HK-2 (cell line): ENCODE data around the gene APBA2.

Experiments used
- DNase-seq: peaks from one replicate; pipeline ENCODE4 v3.0.0-alpha.2; 2018; ENCODE audit not compliant: unreplicated experiment

The APBA2 gene

DNA sequence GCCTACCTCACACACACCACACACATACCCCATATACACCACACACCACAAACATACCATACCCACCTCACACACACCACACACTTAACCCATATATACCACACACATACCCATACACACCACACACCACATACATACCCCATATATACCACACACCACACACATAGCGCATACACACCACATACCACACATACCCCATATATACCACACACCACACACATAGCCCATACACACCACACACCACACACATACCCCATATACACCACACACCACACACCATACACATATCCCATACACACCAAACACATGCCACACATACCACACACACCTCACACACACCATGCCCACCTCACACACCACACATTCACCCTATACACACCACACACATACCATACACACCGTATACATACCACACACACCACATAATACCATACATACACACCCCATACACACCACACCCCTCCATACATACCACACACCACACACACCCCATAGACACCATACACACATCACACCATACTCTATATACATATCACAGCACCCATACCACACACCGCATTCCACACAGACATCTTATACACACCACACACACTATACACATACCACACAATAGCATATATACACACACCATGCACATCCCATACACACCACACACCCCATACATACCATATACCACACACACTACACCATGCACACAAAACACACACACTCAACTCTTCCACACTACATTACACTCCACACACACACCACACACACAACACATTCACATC is 29.5 kb downstream of the APBA2 start:
- no peak for DNase-seq

DNA sequence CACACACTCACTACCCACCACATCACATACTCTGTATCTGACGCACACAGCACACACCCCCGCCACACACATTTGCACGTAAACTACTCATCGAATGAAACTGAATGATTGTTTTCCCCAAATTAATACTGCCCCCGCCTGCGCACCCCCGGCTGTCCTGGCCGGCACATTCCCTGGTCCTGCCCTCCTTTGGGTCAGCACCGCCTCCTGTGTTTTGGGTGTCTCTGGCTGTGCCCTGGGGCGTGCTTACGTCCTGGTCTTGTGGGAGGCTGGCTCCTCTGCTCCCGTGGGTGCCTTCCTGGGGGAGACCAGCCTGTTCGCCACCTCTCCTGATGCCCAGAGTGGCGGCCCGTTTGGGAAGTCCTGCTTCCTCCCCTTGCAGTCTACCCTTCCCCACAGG is 30.2 kb downstream of the APBA2 start:
- DNase-seq: no peak

DNA sequence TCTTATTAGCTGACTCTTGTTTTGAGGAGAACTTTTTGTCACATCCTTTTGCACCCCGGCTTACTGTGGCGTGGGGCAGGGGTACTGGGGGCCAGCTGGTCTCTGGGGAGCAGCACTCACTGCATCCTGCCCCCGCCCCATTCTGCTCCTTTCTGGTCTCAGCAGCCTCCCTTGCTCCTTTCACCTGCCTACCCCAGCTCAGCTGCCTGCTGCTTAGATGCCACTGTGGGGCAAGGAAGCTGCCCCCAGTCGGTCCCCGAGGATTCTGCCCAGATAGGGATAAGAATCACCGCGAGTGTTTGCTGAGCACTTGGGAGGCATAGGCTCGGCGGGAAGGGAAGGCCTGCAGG is 32.0 kb downstream of the APBA2 start:
- no peak for DNase-seq

DNA sequence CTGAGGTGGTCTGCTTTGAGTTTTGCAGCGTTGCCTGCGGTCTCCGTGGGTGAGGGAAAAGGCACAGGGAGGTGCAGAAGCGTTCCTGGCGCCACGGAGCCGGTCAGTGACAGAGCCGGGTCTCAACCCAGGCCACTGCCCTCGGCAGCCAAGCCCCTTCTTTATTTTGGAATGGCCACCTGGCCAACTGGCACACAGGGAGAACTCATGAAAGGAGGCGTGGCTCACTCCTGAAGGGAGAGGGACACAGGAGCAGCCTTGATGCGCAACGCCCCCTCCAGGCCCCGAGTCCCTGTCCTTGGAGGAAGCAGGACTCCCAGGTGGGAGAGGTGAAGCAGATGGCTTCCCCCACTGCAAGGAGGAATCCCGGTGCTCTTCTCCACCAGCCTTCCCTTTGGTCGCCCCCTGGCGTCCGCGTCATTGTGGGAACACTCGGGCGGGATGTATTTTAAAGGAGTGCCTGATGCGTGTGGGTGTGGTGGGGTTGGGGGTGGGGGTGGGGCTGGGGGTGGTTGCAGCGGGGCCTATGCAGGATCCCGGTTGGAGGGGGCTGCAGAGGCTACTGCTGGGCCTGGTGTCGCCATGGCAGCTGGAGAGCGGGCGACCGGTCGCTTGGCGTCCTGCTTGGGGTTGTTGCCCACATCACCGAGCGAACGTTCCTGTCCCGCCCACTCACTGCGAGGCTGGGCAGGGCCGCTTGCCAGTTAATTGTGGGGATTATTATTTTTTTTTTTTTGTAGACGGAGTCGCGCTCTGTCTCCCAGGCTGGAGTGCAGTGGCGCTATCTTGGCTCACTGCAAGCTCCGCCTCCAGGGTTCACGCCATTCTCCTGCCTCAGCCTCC is 32.6 kb downstream of the APBA2 start:
- DNase-seq: no peak

DNA sequence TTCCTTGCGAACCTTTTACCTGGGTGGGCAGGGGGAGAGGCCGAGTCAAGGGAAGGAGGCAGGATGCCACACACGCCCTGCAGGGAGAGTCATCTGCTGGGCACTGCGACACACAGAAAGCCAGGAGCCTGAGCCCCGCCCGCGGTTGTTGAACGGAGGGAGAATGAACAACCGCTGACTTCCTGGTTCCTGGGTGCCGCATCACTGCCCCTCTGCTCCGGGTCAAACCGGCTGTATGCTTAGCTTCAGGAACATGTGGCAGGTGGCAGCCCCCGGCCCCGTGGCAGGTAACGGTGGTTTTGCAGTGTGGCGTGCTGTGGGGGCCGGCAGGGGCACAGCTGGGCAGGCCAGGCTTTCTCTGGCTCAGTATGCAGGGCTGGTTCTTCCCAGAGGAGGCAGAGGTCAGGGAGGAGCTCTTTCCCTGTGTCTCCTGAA is 33.4 kb downstream of the APBA2 start:
- DNase-seq: no peak

DNA sequence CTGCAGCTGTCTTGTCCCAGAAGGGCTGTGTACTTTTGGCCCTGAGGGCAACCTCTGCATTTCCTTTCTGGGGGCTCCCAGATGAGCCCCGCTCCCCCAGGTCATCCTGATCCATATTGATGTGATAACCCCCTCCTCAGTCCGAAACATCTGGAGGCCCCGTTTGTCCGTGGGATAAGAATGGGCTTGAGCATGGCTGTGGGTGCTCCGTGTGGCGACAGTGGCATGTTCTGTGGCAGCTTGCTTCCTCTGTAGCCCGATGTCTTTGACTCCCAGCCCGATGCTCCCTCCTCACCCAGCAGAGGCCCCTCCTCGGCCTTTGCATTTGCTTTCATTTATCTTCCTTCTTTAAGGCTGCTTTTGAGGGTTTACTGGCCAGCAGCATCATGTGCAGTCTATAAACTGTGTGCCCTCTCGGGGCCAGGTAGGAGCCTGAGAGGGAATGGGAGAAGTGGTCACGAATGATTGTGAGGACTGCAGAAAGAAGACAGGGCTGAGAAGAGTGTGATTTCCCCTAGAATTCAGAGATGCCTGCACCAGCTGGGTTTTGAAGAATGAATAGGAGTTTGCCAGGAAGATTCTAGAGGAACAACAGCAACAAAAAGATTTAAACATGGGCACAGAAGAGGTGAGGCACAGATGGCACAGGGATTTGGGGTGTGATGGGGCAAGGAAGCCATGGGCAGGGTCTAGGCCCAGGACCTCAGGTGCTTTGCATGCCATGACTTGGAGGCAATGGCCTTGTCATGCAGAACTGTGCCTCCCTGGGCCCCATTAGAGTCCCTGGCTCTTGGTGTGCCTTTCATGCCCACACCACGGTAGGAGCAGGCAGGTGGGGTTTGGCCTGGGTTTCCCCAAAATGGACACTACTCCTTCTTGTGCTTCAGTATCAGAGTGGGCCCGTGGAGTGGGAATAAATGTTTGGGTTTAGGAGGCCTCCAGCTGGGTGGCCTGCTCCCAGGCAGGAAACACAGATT is 34.2 kb downstream of the APBA2 start:
- no peak for DNase-seq

DNA sequence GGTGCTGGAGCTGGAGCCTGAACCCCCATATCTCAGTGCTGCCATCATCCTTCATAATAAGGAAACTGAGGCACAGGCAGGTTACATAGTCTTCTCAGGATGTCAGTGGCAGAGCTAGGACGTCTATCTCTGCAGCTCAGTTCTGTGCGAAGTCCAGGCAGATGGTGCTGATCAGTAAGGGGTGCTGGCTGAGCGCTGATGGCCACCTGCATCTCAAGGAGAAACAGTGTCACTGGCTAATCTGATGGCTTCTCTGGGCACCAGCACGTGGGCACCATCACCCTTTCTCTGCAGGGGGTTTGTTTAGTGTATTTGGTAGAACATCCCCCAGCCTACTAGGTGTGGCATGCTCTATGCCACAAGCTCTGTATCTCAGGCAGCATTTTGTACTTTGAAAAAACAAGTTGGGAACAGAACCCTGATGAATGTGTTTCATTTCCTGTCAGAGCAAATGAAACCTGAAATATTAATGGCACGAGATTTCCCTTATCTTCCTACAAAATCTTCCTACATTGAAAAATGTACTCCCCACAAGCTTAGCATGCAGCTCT is 35.1 kb downstream of the APBA2 start:
- no peak for DNase-seq

DNA sequence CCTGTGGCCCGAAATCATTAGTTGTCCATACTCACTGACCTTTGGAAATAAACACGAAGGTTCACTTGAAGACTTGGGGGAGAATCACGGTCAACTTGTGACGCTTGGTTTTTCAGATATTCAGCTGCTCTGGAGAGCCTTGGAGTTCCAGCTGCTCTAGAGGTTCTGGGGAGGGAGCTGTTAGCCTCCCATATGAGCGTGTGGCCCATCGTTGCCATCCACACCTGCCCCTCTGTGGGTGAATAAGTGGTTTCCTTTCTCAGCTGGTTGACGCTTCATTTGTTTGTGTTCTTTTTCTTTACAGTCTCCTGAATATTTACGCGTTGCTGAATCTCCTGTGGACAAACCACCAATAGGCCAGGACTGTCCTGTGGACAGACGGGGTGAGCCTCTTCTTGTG is 35.6 kb downstream of the APBA2 start:
- DNase-seq: no peak

DNA sequence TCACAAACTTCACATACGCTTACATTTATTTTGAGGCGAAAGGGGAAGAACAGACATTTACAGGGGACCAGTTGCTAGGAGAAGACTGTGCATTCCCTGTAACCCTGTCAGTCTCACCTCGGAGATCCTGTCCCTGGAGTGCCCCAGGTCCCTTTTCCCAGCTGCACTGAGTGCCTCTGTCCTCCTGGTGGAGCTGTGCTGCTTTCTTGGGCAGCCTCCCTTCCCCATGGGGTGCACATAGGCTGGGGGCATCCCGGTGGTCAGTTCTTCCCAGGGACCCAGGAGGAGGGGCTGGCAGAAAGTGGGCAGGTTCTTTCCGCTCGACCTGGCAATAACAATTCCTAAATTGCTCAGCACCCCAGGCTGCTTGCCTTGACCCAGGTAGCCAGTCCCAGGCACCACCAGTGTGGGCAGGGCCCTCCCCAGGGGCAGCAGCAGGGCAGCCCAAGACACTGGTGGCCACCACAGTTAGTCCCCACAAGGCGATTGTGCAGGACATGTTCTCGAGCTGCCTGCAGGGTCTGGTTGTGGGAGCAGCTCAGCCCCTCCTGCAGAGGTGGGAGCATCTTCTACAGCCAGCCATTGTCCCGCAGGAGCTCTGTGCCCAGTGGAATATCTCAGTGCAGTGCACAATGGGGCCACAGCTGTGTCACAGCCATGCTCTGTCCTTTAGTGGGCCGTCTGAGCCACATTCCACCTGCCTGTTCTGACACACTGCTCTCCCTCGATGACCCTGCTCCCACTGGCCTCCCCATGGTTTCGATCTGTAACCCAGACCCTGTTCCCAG is 36.3 kb downstream of the APBA2 start:
- no peak for DNase-seq

DNA sequence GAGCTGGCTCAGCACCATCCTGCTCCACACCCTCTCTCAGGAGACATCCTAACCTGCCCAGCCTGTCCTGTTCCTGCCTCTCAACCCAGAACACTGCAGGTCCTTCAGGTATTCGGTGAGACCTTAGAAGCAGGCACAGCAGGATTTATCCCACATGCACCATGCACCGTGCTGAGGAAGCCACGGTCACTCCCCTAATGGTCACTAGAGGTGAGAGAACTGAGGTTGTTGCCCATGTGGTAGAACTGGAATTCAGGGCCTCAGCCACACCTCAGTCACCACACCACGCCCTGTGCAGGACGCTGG is 36.9 kb downstream of the APBA2 start:
- no peak for DNase-seq

DNA sequence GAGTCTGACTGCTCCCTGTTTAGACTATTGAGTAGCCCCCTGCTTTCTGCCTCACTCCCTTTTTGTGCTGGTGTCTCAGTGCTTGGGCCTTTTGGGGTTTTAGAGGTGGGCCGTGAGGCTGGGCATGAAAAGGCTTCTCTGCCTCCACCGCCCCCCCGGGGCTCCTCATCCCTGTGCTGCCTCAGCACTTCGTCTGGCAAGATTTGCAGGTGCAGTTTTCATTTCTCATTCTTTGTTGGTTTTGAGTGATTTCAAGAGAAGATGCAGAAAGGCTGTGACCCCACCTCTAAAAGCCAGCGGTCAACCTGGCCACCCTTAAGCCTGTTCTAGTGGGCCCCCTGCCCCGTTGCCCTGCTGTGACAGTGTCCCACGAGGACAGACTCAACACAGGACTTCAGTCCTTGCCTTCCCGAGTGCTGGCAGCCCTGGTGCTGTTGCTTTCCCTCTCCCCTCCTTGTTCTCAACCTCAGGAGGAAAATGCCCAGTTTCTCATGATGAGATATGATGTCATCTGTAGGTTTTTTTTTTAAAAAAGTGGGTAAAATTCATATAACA is 38.0 kb downstream of the APBA2 start:
- DNase-seq: no peak

DNA sequence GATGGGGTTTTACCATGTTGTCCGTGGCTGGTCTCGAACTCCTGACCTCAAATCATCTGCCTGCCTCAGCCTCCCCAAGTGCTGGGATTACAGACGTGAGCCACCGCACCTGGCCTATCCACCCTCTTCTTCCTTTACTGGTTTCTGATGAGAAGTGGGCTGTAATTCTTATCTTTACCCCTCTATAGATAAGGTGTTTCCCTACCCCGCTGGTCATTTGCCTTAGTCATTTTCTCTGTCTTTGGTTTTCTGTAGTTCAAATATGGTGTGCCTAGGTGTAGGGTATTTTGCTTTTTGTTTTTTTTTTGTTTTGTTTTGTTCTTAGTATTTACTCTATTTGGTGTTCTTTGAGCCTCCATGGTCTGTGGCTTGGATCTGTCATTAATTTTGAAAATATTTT is 41.3 kb downstream of the APBA2 start:
- DNase-seq: no peak

DNA sequence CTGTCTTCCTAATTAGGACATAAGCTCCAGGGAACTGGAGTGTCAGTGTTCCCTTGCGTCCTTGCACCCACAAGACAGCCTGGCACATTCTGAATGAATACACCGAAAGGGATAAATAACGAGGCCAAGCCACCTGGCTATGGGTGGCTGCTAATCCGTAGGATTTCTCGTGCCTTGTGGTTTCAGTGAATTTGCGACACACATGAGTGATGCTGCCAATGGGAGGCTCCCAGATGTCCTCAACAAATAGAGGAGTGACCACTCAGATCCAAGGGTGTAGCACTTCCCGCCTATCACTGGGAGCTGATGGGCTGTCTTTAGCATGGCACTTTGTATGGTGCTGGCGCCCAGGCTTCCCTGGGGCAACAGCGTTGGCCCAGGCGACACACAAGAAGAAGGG is 43.4 kb downstream of the APBA2 start:
- DNase-seq: no peak

DNA sequence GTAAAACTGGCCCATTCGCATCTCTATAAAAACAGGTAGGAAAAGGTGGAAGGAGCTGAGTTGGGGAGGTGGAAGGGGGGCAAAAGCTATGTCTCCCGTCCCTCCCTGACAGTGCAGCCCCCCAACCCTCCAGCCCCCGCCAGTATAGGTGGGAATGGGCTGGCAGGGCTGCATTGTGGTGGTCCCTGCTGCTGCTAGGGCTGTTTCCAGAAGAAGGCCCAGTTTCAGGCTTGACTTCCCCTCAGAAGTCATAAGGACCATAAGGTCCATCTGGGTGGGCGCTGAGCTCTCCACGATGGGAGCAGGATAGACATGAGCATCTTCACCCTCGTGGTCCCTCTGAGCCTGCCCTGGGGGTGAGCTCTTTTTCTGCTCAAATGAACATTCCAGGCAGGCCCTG is 44.2 kb downstream of the APBA2 start:
- no peak for DNase-seq

DNA sequence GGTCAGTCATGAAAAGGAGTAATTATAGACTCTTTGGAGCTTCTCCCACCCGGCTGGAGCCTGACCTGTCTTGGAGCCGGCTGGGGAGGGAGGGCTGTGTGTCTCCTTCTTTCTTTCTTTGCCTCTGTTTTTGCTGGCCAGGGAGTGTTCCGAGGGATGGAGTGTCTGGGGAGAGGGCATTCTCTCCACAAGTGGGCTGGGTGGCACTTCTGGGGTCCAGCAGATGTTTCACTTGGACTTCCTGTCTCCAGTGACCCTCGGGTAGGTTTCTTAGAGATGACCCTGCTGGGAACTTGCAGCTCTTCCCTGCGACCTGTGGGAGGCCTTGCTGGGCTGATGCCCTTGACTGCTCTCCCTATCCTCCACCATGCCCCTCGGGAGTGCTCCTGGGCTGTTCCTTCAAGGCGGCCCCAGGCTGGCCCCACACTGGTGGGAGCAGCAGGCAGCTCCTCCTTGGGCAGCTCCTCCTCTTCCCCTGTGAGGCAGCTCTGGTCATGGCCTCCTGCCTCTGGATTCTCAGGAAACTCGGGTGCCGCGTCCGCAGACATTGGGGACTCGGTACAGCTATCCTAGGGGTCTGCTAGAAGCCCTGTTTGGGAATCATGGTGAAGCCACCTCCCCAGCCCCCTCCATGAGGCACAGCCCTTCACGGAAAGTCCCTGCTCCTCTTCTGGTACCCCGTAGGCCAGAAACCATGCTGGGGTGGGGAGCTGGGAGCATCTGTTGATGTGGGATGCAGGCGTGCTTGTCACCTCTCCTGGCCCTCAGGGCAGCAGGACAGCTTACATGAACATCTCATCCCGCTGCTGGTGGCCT is 44.9 kb downstream of the APBA2 start:
- no peak for DNase-seq

DNA sequence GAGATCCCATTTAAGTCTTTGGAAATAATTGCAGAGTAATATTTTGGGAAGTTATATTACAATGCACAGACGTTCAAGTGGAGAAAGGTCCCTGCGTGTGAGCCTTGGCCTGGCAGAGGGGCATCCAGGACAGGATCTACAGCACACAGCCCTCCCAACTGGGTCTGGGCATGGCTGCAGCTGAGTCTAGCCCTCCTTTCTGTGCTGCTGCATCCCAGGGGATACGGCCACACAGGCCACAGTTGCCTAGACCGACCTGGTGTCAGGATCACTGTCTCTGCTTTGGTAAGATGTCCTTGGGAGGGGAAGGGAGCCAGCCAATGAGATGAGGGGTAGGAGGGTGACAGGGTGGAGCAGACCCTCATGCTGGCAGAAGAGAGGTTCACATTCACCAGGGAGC is 46.1 kb downstream of the APBA2 start:
- no peak for DNase-seq

DNA sequence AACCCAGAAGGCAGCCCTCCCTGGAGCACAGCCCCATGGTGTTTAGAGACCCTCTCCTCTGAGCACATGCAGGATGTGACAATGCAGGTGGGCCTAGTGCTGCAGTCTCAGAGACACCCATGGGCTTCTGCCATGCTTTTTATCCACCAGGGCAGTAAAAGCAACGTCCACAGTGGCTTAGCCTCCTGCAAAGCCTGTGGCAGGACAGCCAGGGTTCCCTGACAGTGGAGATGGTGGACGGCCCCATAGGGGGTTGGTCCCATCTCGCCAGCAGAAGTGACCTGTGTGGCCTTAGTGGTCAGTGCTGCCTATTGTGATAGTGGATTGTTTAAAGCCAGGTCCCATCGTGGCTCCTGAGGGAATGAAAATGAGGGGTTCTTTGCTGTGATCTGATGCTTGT is 46.6 kb downstream of the APBA2 start:
- DNase-seq: no peak

DNA sequence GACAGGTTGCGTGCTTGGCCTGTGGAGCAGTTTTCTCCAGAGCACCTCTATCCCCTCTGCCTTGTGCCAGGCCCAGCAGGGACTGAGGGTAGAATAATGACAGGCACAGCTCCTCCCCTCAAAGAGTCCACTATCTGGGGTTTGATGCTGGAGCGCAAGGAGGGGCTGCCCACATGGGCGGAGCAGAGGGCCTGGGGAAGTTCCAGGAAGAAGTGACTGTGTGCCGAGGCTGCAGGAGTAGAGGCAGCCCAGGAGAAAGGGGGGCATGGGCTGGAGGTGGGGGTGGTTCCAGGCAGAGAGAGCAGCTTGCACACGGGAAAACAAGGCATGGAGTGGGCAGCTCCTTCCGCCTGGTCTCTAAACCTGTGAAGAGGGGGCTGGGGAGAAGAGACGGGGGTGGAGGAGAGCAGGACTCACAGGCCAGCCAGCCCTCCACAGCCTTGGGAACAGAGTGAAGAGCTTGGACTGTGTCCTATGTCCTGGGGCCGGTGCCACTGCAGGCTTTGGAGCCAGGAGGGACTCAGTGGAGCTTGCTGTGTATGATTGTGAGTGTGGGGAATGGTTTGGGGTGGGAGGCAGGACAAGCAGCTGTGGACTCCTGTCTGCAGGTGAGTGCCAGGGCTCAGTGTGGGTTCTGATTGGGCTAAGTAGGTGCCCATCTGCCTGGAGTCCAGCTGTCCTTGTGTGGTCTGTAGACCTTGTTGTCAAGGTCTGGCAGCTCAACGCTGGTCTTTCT is 48.1 kb downstream of the APBA2 start:
- DNase-seq: no peak

DNA sequence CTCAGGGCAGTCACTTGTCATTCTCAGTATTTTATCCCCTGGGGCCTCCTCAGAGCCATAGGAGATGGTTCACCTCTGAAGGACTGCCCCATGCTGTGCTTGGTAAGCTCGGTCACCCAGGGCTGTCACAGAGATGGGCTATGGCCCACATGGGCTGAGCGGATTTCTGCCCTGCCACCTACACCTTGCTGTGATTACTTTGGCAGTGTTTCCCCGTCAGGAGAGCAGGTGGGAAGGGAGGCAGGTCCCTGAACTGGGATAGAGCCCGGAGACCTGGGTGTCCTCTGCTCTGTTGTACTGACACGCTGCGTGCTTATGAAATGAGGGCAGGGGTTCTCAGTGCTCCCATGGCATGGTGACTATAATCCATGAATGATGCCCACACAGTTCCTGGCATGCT is 48.9 kb downstream of the APBA2 start:
- DNase-seq: no peak
